ENCODE measurements around the gene IDE. TPM values are rescaled to one million over a fixed set of nuclear protein-coding genes. Genes with fewer than 3 reads are reported as not detected.
A peak's percentile ranks its signal among the peaks of the same experiment; 100 is the strongest.

IDE gene
- total and polyA plus RNA-seq, 10 of the 15 experiments (the other 5 are each of a cell fraction or from before 2014, with no cell fraction given), result 11.6 to 54.5 (median 33.6) TPM

- ATAC-seq (no peak), FAIRE-seq (no peak), DNase-seq (ENCODE audit: low read depth, low spot score) (no peak)
- ChIA-PET POLR2A (no interaction called here), CTCF (interaction anchor here (1.1 kb wide), 1 partner anchor 39 kb away, joined by 3 read pairs; no protein-coding TSS in a partner anchor), RAD21 (ENCODE audit: unreplicated experiment) (no interaction called here), SMC1A (ENCODE audit: uncharacterized antibody, unreplicated experiment) (no interaction called here)
- intact Hi-C loops (cut with micrococcal nuclease; ENCODE audit: unreplicated experiment), result no loop called here
- WGBS (ENCODE audit: insufficient coverage, insufficient replicate concordance, low lambda C conversion rate, missing lambda C conversion rate), result 96% methylated on average over 2 of the region's 2 CpGs
- TF ChIP-seq KAT2A (conservative IDR thresholded peaks at IDR 0.05; ENCODE audit: control insufficient read depth, low read depth, low read length), result no peak
- peak; percentile 70; the same call in 1 of the 2 replicates for TF ChIP-seq CBX5 (IDR thresholded peaks at IDR 0.05; ENCODE audit: low read depth)
- TF ChIP-seq YY1 (IDR thresholded peaks at IDR 0.05; ENCODE audit: low read depth, low read length), result no peak
- H4K20me1 ChIP-seq (ENCODE audit: control insufficient read depth, insufficient read depth), result no peaks in the 10 kb centered on the region
- in situ Hi-C loops (cut with MboI), result no loop called here
- H3K4me3 ChIP-seq, result no peak overlapping the region
- H3K27ac ChIP-seq (ENCODE audit: control insufficient read depth, insufficient read depth), result no peak overlapping the region
- peaks cover 6% of the 10 kb centered on the region for H3K9me3 ChIP-seq (replicated peaks; ENCODE audit: control insufficient read depth, insufficient read depth, low read length)
- peaks cover 15% of the 10 kb centered on the region for H3K4me1 ChIP-seq (ENCODE audit: control insufficient read depth, insufficient read depth, low read length)
- peaks cover 3 to 5% of the 10 kb centered on the region in 2 experiments; a peak in 3 of 4 replicates for H3K36me3 ChIP-seq (ENCODE audit: control insufficient read depth in 2 of 2, insufficient read depth in 2 of 2, low read length in 1 of 2)
- H3K9ac ChIP-seq (ENCODE audit: control insufficient read depth, insufficient read depth, low read length), result no peak overlapping the region
- BruUV-seq (replicated peaks), result no TSS peak
- H3K79me2 ChIP-seq (ENCODE audit: control insufficient read depth, insufficient read depth, low read length), result no peaks in the 10 kb centered on the region; the same call in 1 of the 2 replicates
- no peaks in the 10 kb centered on the region for H3K27me3 ChIP-seq (replicated peaks in 1 of 2; ENCODE audit: control insufficient read depth in 2 of 2, insufficient read depth in 2 of 2, low read length in 1 of 2)
- no peak overlapping the region for H3K4me2 ChIP-seq (ENCODE audit: control insufficient read depth, insufficient read depth)
- H2AFZ ChIP-seq (ENCODE audit: control insufficient read depth, low read depth, low read length), result no peak overlapping the region
Measured at GRCh38 chr10:92553959-92554358, 19.9 kb downstream of the IDE start.

DNA sequence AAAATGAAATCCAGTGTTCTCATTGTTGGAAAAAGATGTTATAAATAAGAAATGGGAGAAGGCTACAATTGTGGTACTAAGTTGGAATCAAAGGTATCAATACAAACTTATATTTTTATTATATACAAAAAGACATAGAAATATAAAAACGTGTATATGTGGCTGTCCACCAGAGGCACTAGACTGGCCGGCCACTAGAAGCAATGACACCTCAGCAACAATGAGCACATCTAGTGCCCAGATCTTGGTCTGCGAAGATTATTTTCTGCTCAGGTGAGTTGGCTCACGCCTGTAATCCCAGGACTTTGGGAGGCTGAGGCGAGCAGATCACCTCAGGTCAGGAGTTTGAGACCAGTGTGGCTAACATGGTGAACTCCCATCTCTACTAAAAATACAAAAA is 21.6 kb downstream of the IDE start:
- DNase-seq (ENCODE audit: low read depth, low spot score) (no peak), FAIRE-seq (no peak), ATAC-seq (peak; percentile 72)
- Histone ChIP-seq H3K4me2 (ENCODE audit: control insufficient read depth, insufficient read depth) (peak overlapping the region; percentile 19; the same call in 1 of the 2 replicates), H2AFZ (ENCODE audit: control insufficient read depth, low read depth, low read length) (no peak overlapping the region), H3K27me3 (replicated peaks in 1 of 2; ENCODE audit: control insufficient read depth in 2 of 2, insufficient read depth in 2 of 2, low read length in 1 of 2) (no peaks in the 10 kb centered on the region), H3K4me3 (no peak overlapping the region), H3K36me3 (ENCODE audit: control insufficient read depth in 2 of 2, insufficient read depth in 2 of 2, low read length in 1 of 2) (peaks cover 4 to 10% of the 10 kb centered on the region in 2 experiments; a peak in 3 of 4 replicates), H4K20me1 (ENCODE audit: control insufficient read depth, insufficient read depth) (no peaks in the 10 kb centered on the region), H3K9ac (ENCODE audit: control insufficient read depth, insufficient read depth, low read length) (no peak overlapping the region), H3K4me1 (ENCODE audit: control insufficient read depth, insufficient read depth, low read length) (peaks cover 15% of the 10 kb centered on the region), H3K79me2 (ENCODE audit: control insufficient read depth, insufficient read depth, low read length) (peaks cover 2% of the 10 kb centered on the region; the same call in 1 of the 2 replicates), H3K9me3 (replicated peaks; ENCODE audit: control insufficient read depth, insufficient read depth, low read length) (peaks cover 6% of the 10 kb centered on the region), H3K27ac (ENCODE audit: control insufficient read depth, insufficient read depth) (no peak overlapping the region)
- RAD21 ChIA-PET (ENCODE audit: unreplicated experiment), result interaction anchor here (1.1 kb wide), 1 partner anchor 36 kb away, joined by 3 read pairs; no protein-coding TSS in a partner anchor
- BruUV-seq (replicated peaks), result no TSS peak
- intact Hi-C loops (cut with micrococcal nuclease; ENCODE audit: unreplicated experiment), result no loop called here
- SMC1A ChIA-PET (ENCODE audit: uncharacterized antibody, unreplicated experiment), result no interaction called here
- in situ Hi-C loops (cut with MboI), result no loop called here
- CTCF ChIA-PET, result interaction anchor here (1.0 to 2.7 kb wide), 3 partner anchors 13 to 21 kb away, joined by 3 to 21 read pairs (median 7); partner anchors contain the start of gene IDE
- WGBS (ENCODE audit: insufficient coverage, insufficient replicate concordance, low lambda C conversion rate, missing lambda C conversion rate), result 7% methylated on average over 5 of the region's 5 CpGs
- TF ChIP-seq CTCF (IDR thresholded peaks at IDR 0.05 in 2 of 3, conservative IDR thresholded peaks at IDR 0.05 in 1 of 3; ENCODE audit: control insufficient read depth in 2 of 3, extremely low read depth in 1 of 3, insufficient read depth in 1 of 3, low read depth in 3 of 3, low read length in 3 of 3), result peak in 2 of 3 experiments; percentile 35 to 40; a peak in 3 of 6 replicates
- TF ChIP-seq CBX5 (IDR thresholded peaks at IDR 0.05; ENCODE audit: low read depth), result no peak
- TF ChIP-seq E4F1 (IDR thresholded peaks at IDR 0.05; ENCODE audit: borderline replicate concordance, partially characterized antibody), result no peak
- TF ChIP-seq PAX8 (IDR thresholded peaks at IDR 0.05), result no peak
- no peak for TF ChIP-seq CBFB (IDR thresholded peaks at IDR 0.05; ENCODE audit: low read depth)
- POLR2A ChIA-PET, result no interaction called here

Data from GM12878 (cell line).